Glomerular endothelial cell (primary cell): ENCODE results near the gene RAB10. TPM values are rescaled to one million over a fixed set of nuclear protein-coding genes. Genes with fewer than 3 reads are reported as not detected.
"Not testable (repeated sequence)": the region's sequence is repeated elsewhere in the genome, so short reads cannot be mapped to it uniquely, and the experiment has no call there.

ENCODE experiments used
- DNase-seq: peaks from one replicate; pipeline ENCODE4 v3.0.0-alpha.2; 2011; ENCODE audit warnings: low read depth, low spot score; ENCODE audit errors: extremely low read depth
- total RNA-seq: library from RNA; depleted of rRNA; stranded (reverse); fragments of >200 nt; gene quantifications from 2 replicates; pipeline ENCODE4 v1.2.3, GENCODE V29; 2015

RAB10 gene
- 125 and 180 TPM in 2 replicates for total RNA-seq

GRCh38 chr2:26033818-26034636, at the start of gene RAB10:
Gene RAB10 (plus strand): TSS chr2:26034084. CDS start chr2:26034609, 525 bp downstream.
- peak; percentile 72 for DNase-seq

- DNase-seq: no peak
Measured at GRCh38 chr2:25988134-25988533, 45.8 kb upstream of the RAB10 start.

- no peak for DNase-seq
Measured at GRCh38 chr2:25989154-25989553, 44.7 kb upstream of the RAB10 start.

- no peak for DNase-seq
Measured at GRCh38 chr2:25991965-25992364, 41.9 kb upstream of the RAB10 start.

- DNase-seq: no peak
Measured at GRCh38 chr2:25992556-25992955, 41.3 kb upstream of the RAB10 start.

GRCh38 chr2:25993049-25993448, 40.8 kb upstream of the RAB10 start:
- no peak for DNase-seq

GRCh38 chr2:25994509-25994908, 39.4 kb upstream of the RAB10 start:
- no peak for DNase-seq

- DNase-seq: no peak
Measured at GRCh38 chr2:25996844-25997243, 37.0 kb upstream of the RAB10 start.

GRCh38 chr2:25998816-25999383, 35.0 kb upstream of the RAB10 start:
- not testable (repeated sequence) for DNase-seq

GRCh38 chr2:25999406-25999805, 34.5 kb upstream of the RAB10 start:
- not testable (repeated sequence) for DNase-seq

- DNase-seq: no peak
Measured at GRCh38 chr2:26000561-26001082, 33.3 kb upstream of the RAB10 start.

GRCh38 chr2:26001743-26002351, 32.0 kb upstream of the RAB10 start:
- no peak for DNase-seq

GRCh38 chr2:26002632-26003310, 31.1 kb upstream of the RAB10 start:
- DNase-seq: no peak

- no peak for DNase-seq
Measured at GRCh38 chr2:26008095-26008494, 25.8 kb upstream of the RAB10 start.

- no peak for DNase-seq
Measured at GRCh38 chr2:26008851-26009566, 24.9 kb upstream of the RAB10 start.

- DNase-seq: no peak
Measured at GRCh38 chr2:26009567-26009963, 24.3 kb upstream of the RAB10 start.

GRCh38 chr2:26010943-26011342, 22.9 kb upstream of the RAB10 start:
- DNase-seq: no peak

- DNase-seq: no peak
Measured at GRCh38 chr2:26011609-26011989, 22.3 kb upstream of the RAB10 start.

- no peak for DNase-seq
Measured at GRCh38 chr2:26011990-26012856, 21.7 kb upstream of the RAB10 start.

GRCh38 chr2:26013668-26014067, 20.2 kb upstream of the RAB10 start:
- DNase-seq: no peak
